AG08396 (cell line): Measurements from ENCODE around the gene LACRT.
"Not testable (repeated sequence)": the region's sequence is repeated elsewhere in the genome, so short reads cannot be mapped to it uniquely, and the experiment has no call there.

Experiments used
- DNase-seq: peaks from one replicate; pipeline ENCODE4 v3.0.0; 2012; ENCODE audit warnings: low spot score, mixed read lengths

The LACRT gene

DNA sequence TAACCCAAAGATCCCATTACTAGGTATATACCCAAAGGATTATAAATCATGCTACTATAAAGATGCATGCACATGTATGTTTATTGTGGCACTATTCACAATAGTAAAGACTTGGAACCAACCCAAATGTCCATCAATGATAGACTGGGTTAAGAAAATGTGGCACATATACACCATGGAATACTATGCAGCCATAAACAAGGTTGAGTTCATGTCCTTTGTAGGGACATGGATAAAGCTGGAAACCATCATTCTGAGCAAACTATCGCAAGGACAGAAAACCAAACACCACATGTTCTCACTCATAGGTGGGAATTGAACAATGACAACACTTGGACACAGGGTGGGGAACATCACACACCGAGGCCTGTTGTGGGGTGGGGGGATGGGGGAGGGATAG is 4.4 kb upstream of the LACRT start:
- not testable (repeated sequence) for DNase-seq

DNA sequence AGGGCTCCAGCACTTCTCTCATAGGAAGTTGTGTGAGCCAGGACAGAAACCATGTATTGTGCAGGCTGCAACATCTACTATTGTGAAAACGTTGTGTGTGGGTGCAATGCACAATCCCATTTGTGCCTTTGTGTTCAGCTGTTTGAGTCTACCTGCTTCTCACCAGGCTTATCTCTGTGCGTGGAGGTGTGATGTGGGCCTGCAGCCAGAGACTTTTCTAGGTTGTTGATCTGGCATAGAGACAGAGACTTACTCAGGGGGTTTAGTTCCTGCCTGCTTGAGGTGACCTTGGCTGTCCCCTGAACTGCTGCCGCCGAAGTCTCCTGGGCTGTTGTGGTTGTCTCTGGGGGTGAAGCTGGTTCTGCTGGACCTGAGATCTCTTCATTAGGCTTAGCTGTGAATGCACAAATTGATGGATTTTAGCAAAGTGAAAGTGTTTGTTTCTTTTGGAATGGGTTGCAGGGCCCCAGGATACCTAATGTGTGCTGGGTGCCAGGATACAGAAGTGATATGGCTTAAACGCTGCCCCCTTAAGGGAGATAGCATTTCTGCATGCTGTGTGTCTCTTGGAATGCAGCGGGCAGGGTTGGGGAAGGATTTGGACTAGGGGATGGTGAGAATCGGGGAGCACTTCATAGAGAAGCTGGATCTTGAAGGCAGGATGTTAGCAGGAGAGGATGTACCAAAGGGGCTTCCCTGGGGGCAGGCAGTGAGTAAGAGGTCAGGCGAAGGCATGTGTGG is 2.5 kb downstream of the LACRT start:
- DNase-seq, result no peak

DNA sequence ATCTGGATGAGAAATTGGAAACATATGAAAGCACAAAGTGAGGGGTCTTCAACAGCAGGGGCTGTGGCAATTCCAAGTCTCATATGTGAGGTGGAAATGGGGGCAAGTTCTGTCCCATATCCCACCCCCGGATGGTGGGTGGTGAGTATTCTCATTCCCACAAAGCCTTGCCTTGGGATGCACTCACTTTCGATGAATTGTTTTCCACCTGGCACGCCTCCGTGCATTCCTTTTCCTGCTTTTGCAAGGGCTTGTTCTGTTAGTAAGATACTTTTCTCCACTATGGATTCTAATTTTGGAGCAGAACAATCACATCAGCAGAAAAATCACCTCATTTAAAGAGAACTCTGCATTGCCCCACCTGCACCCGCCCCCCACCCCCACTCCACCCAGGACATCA is 3.1 kb downstream of the LACRT start:
- DNase-seq, result no peak

- no peak for DNase-seq
Measured at GRCh38 chr12:54629925-54630324, 4.8 kb downstream of the LACRT start.

DNA sequence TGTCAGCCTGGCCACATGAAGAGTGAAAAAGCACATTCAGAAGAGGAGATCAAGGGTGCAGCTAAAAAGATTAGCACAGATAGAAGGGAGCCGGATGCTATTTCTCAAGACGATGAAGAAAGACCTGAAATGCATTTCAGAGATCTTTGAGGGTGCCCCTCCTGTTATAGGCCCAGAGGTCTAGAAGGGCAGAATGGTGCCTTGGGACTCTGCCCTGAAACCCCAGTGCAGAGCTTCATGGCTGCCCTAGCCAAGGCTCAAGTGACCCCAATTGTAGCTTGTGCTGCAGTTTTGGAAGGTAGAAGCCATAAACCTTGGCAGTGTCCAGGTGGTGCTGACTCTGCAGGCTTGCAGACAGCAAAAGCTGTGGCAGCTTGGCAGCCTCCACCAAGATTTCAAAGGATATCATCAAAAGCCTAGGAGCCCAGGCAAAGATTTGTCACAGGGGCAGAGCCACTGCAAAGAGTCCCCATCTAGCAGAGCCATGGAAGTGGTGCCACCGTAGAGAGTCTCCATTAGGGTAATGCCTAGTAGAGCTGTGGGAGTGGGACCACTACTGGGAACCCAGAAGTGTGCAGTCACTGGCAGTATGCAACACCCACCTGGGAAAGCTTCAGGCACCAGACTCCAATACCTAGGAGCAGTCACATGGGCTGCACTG is 6.4 kb downstream of the LACRT start:
- no peak for DNase-seq

DNA sequence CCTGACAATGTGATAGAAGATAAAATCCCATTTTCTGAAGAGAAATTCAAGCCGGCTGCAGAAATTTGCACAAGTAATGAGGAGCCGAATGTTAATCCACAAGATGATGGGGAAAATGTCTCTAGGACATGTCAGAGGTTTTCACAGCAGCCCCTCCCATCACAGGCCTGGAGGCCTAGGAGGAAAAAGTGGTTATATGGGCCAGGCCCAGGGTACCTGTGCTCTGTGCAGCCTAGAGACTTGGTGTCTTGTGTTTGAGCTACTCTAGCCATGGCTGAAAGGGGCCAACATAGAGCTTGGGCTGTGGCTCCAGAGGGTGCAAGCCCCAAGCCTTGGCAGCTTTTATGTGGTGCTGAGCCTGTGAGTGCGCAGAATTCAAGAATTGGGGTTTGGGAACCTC is 7.4 kb downstream of the LACRT start:
- DNase-seq, result no peak

DNA sequence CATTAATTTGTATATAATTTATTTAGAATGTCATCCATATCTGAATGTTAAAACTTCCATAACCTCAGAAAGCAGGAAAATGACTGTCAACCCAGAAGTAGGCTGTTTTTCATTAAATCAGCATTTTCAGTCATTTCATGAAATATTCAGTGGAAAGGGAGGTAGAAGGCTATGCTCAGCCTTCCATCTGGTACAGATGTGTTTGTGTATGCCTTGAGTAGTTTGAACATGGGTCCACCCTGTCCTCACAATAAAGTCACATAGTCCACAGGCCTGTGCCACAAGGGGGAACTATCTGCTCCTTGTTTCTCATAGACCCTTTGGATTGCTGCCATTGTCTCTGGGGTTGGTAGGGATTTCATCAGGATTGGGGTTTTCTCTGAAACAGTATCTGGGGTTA is 9.1 kb downstream of the LACRT start:
- no peak for DNase-seq

- no peak for DNase-seq
Measured at GRCh38 chr12:54624315-54625279, 10.1 kb downstream of the LACRT start.

- DNase-seq, result no peak
Measured at GRCh38 chr12:54622463-54623183, 12.1 kb downstream of the LACRT start.

DNA sequence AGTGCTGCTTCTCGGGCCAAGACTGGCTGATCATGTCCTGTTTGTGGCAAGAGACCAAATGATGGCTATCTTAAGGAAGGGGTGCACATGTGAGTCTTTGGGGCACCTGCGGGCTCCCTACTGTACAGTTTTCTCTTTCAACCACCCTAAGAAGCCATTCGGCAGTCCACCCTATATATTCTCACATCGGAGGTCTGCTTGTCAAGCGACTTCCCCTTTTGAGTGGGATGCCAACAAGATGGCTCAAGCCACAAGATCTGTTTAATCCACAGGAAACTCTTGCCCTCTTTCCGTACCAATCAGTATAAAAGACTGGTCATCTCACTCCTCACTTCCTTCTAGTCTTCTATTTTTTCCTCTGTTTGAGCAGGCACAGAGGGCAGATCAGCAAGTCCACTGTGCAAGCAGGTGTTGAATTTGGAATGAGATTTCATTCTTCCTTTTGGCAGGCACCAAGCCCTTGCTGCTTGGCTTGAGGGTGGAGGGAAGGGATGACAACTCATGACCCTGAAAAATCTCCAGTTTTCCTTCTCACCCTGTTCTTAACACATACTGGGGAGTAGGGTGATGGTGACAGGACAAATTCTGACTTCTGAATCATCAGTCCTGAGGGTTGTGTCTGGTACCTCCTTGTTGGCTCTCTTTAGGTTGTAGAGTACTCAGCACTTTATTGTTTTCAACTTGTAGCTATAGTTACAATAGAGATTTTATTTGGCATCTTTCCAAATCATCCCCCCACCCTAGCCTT is 17.6 kb downstream of the LACRT start:
- no peak for DNase-seq

- no peak for DNase-seq
Measured at GRCh38 chr12:54612225-54612750, 22.4 kb downstream of the LACRT start.

GRCh38 chr12:54611715-54612149 is 23.0 kb downstream of the LACRT start:
- no peak for DNase-seq

DNA sequence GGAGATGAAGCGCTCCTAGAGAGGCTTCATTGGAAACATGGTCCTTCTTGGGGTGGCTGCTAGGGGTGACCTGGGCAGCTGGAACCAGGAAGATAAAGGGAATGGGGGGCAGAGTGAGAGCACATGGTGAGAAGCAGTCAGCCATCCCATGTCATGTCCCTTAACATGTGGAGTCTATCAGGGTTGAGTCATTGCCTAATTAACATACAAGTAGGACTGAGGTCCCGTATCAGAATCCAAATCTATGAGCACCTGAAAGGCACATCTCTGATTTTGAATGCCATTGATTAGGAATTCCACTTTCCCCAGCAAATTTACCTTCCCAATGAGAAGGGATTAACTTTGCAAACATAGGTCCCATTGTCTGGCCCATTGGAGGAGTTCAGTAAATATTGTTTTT is 25.9 kb downstream of the LACRT start:
- no peak for DNase-seq

DNA sequence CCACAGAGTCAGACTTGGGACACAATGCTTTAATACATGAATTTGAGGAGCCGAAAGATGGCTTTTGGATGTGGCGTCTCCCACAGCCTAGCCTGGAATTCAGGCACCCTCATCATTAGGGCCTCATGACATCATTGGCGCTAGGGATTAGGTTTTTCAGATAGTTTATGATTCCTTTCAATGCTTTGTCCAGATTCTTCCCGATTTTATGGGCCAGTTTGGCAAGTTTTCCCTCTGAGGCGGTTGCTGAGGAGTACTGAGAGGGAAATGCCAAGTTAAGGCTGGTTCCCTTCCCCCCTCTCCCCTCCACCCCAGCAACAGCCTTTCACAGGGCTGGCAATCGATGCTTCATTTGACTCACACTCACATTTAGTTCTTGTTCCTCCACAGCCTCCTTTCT is 26.5 kb downstream of the LACRT start:
- DNase-seq, result no peak

GRCh38 chr12:54606556-54606955 is 28.1 kb downstream of the LACRT start:
- no peak for DNase-seq

GRCh38 chr12:54605138-54605970 is 29.3 kb downstream of the LACRT start:
- DNase-seq, result no peak

GRCh38 chr12:54604436-54604835 is 30.3 kb downstream of the LACRT start:
- DNase-seq, result no peak

DNA sequence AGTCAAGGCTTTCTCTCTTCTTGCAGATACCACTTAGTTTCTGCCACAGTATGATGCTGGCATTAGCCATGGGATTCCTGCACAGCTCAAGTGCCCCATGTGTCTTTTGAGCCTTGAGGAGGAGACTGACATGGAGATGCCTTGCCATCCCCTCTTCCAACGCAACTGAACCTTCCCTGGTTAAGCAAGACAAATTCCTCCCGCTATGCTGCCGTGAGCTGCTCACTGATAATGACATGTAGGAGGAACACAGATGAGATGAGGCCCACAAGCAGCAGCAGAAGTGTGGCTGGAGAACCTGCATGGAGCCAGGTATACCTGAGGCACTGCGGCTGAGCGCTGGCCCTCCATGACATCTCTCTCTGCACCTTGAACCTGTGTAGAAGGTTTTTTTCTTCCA is 30.8 kb downstream of the LACRT start:
- DNase-seq, result no peak

- peak; percentile 73 for DNase-seq
Measured at GRCh38 chr12:54603173-54603814, 31.4 kb downstream of the LACRT start.

DNA sequence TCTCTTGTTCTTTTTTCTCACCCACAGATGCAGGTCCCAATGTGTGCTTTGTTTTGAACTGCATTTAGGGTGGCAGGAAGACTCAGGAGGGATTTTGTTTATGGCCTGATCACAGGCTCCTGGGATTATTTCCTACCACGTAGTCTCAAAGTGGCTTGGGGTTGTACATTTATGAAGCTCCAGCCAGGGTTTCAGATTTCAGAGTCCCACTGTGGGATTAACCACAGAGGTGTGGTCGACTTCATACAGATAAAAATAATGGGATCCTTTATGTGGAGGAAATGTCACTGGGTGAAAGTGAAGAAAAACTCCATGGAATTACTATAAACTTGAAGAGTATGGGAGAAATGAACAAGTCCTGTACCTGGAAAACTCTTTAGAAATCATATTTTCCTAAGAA is 32.0 kb downstream of the LACRT start:
- no peak for DNase-seq
